AML-193 (cell line): ENCODE data around the gene ZNF835.
"Not testable (repeated sequence)": the region's sequence is repeated elsewhere in the genome, so short reads cannot be mapped to it uniquely, and the experiment has no call there.

Source experiments
- DNase-seq, 2 experiments: peaks; one replicate each; lab custom pipeline; 2025; lab: John Stamatoyannopoulos, UW

ZNF835 gene

DNA sequence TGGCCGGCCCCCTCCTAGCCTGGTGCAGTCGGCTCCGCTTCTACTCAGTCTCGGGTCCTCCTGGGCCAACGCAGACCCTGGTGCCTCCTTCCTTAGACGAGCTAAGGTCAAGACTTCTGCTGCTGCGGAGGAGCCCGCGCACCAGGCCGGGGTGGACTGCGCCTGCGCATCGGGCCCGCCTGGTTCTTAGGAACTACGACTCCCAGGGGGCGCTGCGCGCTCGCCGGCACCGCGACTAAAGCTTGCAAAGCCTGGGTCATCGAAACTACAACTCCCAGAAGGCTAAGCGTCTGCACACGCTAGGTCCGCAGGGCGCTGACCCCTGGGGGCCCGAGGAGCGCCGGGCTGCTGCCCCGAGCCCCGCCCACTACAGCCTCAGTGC, at the start of gene ZNF835:
Gene ZNF835, minus strand, starts transcription at position 145 of the 382 bp plus-strand sequence. CDS start 6,559 bp downstream, outside the sequence.
- DNase-seq, result no peak

DNA sequence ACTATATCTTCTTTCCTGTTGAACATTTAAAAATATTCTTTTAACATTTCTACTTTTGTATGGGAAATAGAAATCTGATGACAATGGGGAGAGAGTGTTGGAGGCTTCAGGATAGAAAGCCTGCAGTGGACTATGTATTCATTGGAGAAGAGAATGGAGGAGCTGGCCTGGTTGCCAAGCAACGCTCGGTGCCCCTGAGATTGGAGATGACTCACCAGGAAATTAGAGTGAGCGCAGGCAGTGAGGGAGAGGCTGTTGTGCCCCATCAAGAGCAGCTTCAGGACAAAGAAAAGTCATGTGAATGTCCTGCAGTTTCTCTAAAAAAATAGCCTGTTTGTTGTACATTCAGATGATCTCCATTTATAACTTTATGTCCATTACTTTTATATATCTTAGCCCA, 48.7 kb upstream of the ZNF835 start:
- DNase-seq, result no peak

DNA sequence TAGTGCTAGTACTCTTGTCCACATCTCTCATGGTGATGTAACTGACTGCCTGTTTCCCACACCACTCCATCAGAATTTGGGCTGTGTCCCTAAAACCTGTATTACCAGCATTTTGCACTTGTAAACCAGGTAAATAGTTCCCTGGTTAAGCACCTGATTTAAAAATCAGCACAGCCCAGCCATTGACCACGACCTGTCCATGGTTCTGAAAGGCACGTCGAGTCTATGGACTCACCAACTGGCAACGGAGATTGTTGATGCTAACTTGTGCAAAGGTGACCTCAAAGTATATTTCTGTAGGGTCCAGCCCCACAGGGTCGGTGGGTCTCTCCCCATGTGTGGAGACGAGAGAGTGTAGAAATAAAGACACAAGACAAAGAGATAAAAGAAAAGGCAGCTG, 46.7 kb upstream of the ZNF835 start:
- no peak for DNase-seq

DNA sequence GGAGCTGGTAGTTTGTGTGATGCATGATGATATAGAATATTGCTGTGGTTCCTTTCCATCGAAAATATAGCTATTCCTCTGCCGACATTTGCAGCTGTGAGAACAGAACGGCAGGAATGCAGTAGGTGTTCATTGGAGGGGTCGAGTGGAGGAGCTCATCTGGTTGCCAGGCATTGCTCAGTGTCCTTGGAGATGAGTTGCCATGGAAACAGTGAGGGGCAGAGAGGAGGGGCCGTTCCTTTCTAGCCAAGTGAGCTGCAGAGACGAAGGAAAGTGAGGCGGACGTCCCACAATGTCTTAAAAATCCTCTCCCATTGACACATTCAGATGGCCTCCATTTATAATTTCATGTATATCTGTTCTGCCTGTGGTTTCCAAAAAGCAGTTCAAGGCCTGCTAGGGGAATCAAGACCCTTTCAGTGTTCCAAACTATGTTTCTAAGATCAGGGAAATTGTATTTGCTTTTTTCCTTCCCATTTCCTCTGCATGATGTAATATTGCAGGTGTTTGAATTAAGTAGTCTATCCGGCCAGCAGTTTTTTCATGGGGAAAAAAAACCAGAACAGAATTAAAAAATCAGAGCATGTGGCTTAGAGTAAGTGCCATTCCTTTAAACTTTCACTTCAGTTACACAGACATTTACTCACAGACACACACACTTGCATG, 41.2 kb upstream of the ZNF835 start:
- no peak for DNase-seq

DNA sequence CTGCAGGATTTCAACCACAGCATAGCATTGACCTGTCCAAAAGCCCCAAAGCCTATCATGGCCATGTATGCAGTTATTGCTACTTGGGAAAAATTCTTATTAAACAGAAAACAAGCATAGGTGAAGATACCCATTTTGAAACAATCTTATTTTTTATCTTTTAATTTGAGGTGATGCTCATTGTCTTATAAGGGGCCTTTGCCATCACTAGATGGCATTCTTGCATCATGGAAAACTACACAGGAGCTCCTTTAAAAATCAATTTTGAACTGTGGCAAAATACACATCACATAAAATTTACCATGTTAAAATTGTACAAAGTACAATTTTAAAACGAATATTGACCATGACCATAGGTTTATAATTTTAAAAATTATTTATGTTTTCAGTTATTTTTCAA, 38.9 kb upstream of the ZNF835 start:
- no peak for DNase-seq

DNA sequence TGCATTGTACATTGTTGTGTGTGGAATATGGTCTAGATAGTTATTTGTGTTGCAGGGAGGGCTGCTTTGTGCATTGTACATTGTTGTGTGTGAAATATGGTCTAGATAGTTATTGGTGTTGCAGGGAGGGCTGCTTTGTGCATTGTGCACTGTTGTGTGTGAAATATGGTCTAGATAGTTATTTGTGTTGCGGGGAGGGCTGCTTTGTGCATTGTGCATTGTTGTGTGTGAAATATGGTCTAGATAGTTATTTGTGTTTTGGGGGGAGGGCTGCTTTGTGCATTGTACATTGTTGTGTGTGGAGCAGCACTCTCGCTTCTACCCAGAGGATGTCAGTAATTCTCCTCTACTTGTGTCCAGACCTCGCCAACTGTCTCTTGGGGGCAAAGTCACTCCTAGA, 36.3 kb upstream of the ZNF835 start:
- DNase-seq, result no peak

DNA sequence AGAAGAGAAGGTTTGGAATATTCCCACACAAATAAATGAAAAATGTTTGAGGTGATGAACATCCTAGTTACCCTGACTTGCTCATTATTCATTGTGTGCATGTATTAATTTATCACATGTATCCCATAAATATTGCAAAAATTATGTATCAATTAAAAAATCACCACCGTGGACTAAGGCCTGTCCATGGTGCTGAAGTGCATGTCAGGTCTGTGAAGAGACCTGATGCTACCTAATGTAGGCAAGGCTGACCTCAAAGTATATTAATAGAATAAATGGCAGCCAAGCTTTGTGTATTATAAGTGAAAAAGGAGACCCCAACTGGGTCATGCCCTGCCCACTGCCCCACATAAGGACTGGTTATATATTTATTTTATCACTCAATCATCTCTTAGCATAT, 34.4 kb upstream of the ZNF835 start:
- DNase-seq, result no peak

DNA sequence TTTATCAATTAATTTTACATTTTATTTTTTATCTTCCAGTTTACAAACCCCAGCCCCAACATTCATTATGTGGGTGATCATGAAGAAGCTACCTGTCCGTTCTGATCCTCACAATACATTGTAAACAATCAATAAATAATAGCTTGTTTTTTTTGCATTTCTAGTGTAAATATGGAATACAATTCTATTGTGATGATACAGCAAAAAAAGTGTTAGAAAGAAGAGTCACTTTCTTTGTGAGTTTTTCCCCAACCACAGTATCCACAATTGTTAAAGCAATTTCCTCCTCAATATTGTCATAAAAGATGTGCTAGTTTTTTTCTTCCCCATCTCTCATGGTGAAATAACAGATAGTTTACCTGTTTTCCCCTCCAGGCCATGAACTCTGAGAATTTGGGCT, 30.3 kb upstream of the ZNF835 start:
- DNase-seq, result no peak

DNA sequence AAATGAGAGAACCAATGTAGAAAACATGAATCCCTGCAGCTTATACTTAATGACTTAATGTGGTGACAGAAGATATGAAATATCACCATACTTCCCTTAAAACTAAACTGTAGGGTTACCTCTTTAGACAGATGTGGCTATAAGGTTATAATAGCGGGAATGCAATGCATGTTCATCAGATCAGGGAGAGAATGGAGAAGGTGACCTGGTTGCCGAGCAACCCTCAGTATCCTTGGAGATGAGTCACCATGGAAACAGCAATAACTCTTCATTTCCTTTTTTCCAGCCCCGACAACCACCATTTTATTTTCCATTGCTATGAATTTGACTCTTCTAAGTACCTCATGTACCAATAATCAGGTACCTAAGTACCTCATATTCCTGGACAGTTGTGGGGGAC, 28.0 kb upstream of the ZNF835 start:
- DNase-seq, result no peak

DNA sequence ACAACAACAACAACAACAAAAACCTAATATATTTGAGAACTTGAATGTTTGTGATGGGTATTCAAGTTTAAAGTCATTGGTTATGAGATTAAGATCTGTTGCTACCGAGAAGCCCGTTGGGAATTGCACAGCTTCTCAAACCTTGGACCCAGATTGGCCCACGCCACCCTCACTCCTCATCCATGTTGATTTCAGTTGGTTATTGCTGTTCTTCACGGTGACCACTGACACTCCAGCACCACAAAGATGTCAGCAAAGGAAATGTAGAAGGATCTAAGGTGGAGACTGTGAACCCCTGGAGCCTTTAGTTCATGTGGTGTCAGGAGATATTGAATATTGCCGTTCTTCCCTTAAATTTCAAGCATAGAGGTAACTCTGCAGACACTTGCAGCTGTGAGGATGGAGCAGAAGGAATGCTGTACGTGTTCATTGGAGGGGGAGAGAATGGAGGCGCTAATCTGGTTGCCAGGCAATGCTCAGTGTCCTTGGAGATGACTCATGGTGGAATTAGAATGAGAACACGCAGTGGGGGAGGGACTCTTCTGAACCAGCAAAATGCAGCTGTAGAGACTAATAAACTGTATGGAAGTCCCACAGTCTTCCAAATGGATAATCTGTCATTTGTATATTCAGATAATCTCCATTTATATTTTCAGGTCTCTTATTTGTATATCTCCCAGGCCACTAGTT, 20.8 kb upstream of the ZNF835 start:
- no peak for DNase-seq

DNA sequence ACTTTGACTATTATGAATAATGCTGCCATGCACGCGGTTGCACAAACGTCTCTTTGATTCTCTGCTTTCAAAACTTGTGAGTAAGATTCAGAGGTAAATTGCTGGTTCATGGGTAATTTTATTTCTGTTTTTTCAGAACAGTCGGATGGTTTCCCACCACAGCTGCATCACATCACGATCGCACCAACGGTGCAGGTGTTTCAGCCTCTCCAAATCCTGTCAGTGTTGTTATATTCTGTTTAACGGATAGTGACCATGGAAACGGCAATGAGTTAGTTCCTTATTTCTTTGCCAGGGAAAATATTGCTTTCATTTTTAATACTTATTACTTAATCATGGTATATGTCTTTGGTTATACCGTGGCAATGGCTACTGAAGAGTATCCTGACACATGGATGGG, 19.1 kb upstream of the ZNF835 start:
- DNase-seq, result no peak

DNA sequence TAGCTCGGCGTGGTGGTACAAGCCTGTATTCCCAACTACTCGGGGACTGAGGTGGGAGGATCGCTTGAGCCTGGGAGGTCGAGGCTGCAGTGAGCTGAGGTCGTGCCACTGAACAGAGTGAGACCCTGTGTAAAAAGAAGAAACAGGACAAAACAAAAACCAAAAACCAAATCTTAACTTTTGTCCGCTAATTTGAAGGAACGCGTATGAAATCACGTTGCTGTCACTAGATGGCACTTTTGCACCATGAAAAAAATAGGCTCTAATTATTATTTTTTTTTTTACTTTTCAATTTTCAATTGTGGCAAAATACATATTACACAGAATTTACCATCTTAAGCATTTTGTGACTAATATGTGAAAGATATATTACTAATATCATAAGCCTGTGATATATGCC, 17.6 kb upstream of the ZNF835 start:
- no peak for DNase-seq

DNA sequence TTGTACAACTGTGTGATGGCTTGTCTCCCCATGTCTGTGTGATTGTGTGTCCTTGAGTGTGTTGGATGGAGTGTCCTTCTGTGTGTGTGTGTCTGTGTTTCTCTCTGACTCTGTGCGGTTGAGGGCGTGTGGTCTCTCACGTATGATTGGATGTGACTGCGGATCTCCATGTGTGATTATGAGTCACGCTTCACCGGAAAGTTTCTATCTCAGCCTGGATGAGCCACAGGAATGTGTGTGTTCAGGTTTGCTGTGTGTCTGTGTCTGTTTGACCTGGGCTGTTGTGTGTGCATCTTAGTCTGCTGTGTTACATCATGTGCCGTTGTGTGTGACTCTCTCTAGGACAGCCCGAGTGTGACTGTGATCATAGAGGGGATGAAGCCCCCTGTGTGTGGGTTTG, 15.5 kb upstream of the ZNF835 start:
- no peak for DNase-seq

DNA sequence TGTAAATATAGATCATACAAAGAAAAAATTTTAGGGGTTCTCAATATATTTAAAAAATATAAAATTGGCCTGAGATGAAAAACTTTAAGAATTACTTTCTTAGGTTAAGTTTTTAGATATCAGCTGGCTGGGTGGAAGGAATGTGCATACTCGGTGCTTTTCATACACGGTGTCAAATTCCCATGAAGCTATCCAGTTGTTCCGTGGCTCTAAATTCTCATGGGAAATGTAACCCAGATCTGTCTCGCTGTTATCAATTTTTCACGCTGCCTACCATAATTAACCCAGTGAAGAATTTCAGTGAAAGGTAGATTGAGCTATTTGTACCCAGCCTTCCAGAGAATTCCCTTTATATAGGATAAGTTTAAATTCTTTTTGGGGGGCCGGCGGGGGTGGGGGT, 11.6 kb upstream of the ZNF835 start:
- no peak for DNase-seq

DNA sequence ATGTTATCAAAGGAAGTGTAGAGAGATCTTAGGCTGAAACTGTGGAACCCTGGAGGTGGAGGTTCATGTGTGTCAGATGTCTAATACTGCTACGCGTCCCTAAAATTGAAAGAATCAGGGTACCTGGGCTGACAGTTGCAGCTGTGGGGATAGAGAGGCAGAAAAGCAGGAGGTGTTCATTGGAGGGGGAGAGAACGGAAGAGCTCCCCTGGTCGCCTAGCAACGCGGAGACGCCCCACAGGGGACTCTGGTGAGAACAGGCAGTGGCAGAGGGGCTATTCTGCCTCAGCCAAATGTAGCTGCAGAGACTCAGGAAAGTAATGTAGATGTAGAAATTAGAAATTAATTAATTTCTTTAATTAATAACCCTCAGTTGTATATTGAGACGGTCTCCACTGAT, 10.1 kb upstream of the ZNF835 start:
- no peak for DNase-seq

DNA sequence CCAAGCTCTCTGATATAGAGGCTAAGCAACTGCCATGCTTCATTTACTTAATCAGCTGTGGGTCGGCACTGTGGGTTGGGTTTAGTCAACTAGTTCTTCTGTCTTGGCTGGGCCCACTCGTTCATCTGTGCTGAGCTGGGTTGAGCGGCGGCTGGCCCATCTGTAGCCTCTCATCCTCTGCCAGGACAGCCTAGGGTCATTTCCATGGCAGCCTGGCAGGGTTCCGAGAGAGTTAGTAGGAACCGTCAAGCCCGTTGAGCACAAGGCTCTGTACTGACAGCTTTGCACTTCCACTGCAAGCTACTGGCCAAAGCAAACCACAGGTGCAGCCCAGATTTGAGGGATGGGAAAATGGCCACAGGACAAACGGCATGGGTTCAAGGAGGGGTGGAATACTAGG, 6.6 kb upstream of the ZNF835 start:
- DNase-seq, result no peak

DNA sequence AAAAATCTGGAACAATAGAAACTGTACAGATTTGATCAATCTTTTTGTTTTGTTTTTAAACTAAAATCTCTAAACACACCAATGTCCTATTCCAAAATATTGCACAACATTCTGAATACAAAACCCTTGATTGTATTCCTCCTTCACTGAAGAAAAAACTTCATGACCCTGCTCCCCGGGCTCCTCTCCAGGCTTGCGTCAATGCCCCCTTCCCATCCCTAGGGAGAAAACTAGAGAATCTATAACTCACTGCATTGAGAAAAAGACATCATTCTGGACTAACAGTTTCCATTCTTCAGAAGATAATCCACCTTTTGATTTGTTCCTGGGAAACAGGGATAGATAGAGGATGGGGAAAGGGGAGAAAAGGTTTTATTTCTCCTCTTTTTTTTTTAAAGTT, 1.1 kb upstream of the ZNF835 start:
- not testable (repeated sequence) for DNase-seq

DNA sequence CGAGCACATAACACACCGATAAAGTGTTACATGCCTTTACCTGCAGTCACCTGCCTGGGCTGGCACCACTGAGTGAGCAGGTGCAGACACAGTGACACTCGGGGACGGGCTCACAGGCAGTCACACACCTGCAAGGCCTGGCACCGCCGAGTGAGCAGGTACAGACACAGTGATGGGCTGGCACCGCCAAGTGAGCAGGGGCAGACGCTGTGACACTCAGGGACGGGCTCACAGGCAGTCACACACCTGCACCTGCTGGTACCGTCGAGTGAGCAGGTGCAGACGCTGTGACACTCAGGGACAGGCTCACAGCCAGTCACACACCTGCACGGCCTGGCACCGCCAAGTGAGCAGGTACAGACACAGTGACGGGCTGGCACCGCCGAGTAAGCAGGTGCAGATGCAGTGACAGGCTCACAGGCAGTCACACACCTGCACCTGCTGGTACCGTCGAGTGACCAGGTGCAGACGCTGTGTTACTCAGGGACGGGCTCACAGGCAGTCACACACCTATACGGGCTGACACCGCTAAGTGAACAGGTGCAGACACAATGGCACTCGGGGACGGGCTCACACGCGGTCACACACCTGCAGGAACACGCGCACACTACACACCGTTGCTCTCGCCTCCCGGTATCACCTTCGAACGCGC, 470 bp downstream of the ZNF835 start:
- no peak for DNase-seq

DNA sequence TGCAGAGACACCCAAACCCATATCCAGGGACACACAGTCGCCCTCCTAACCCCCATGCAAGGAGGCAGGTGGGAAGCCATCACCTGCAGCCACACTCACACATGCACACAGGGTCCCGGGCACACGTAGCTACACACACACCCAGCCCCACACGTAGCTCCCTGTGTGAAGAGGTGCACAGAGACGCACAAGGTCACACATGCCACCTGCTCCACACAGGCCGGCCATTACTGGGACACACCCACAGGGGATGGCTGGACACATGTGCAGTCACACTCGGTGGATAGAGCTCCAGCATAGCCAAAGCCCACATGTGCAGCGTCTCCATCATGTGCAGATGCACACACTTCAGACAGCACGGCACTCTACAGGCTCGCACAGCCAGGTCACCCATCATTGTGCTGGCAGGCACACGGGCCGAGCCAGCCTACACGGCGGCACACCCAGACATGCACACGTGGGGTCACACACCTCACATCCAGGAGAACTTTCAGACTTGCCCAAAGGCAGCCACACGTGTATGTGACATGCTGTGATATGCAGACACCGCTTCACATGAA, 1.1 kb downstream of the ZNF835 start:
- no peak for DNase-seq

DNA sequence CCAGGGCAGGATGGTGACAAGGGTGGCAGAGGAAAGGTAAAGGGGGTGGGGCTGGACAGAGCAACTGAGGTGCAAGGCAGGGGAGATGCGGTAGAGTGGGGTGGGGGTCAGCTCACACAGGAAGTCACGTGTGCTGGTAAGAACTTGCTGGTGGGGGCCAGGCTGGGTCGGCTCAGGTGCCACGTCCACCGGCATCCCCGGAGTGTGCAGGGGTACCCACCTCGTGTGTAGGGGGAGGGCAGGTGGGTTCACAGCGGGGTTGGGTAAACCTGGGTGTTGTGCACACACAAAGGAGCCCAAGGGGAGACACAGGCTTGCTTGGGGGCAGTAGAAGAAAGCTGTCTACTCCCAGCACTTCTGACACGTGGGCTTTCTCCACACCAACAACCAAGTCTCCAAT, 2.9 kb downstream of the ZNF835 start:
- no peak for DNase-seq

DNA sequence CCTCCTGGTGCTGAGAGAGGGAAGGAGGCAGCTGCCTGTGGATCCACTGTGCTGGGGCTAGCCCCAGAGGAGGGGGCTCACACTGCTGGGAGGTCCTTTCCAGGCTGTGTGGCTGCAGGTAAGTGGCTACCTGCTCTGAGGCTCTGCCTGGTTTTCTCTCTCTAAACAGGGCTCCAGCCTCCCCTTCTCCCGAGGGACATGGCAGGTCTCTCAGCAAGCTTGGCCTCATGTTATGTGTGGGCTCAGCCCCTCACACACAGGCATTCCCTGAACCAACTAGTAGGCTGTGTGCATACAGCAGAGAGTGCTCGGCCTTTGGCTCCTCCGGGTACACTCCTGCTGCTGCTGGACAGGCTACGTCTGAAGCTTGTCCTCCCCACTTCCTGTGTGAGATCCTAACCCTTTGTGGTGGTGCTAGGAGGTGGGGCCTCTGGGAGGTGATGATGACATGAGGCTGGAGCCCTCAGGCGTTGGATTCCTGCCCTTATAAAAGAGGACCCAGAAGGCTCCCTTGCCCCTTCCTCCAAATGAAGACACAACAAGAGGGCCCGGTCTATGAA, 4.2 kb downstream of the ZNF835 start:
- no peak for DNase-seq

DNA sequence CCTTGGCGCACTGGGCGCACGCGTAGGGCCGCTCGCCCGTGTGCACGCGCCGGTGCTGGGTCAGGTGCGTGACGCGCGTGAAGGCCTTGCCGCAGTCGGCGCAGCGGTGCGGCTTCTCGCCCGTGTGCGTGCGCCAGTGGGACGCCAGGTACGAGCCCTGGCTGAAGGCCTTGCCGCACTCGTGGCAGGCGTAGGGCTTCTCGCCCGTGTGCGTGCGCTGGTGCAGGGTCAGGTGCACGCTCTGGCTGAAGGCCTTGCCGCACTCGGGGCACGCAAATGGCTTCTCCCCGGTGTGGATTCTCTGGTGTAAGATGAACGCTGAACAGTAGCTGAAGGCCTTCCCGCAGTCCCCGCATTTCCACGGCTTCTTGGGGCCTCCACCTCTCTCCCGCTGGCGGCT, 7.0 kb downstream of the ZNF835 start:
- DNase-seq, result no peak

DNA sequence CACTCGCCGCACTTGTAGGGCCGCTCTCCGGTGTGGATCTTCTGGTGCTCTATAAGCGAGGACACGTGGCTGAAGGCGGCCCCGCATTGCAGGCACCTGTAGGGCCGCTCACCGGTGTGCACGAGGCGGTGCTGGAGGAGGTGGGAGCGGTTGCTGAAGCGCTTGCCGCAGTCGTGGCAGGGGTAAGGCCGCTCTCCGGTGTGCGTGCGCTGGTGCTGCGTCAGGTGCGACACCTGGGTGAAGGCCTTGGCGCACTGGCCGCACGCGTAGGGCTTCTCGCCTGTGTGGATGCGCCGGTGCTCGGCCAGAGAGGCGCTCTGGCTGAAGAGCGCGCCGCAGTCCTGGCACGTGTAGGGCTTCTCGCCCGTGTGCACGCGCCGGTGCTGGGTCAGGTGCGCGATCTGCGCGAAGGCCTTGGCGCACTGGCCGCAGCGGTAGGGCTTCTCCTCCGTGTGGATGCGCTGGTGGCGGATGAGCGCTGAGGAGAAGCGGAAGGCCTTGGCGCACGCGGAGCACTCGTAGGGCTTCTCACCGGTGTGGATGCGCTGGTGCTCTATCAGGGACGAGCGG, 7.5 kb downstream of the ZNF835 start:
- no peak for DNase-seq
